GM18520 (cell line): ENCODE results near the gene TSKS.

Experiments
- ATAC-seq: cut with Tn5 transposase; IDR thresholded peaks from one replicate; pipeline ENCODE4 v1.9.1; 2021; ENCODE audit not compliant: unreplicated experiment

The TSKS gene

GRCh38 chr19:49763230-49763629 lies at the start of gene TSKS:
TSS of gene TSKS (minus strand) at chr19:49763306. CDS start at chr19:49763247, 59 bp downstream.
- no peak for ATAC-seq

- no peak for ATAC-seq
Measured at GRCh38 chr19:49812452-49812996, 49.4 kb upstream of the TSKS start.

GRCh38 chr19:49811328-49811727 lies 48.2 kb upstream of the TSKS start:
- no peak for ATAC-seq

GRCh38 chr19:49809941-49810389 lies 46.9 kb upstream of the TSKS start:
- ATAC-seq, result no peak

- no peak for ATAC-seq
Measured at GRCh38 chr19:49809160-49809940, 46.2 kb upstream of the TSKS start.

GRCh38 chr19:49808711-49809159 lies 45.6 kb upstream of the TSKS start:
- ATAC-seq, result no peak

GRCh38 chr19:49807904-49808675 lies 45.0 kb upstream of the TSKS start:
- no peak for ATAC-seq

- no peak for ATAC-seq
Measured at GRCh38 chr19:49807058-49807903, 44.2 kb upstream of the TSKS start.

GRCh38 chr19:49806620-49806959 lies 43.5 kb upstream of the TSKS start:
- ATAC-seq, result no peak

- no peak for ATAC-seq
Measured at GRCh38 chr19:49805822-49806619, 42.9 kb upstream of the TSKS start.

- ATAC-seq, result no peak
Measured at GRCh38 chr19:49803529-49803856, 40.4 kb upstream of the TSKS start.

GRCh38 chr19:49802836-49803528 lies 39.9 kb upstream of the TSKS start:
- no peak for ATAC-seq

GRCh38 chr19:49801966-49802661 lies 39.0 kb upstream of the TSKS start:
- ATAC-seq, result no peak

- no peak for ATAC-seq
Measured at GRCh38 chr19:49801401-49801888, 38.3 kb upstream of the TSKS start.

GRCh38 chr19:49800771-49801170 lies 37.7 kb upstream of the TSKS start:
- no peak for ATAC-seq

GRCh38 chr19:49799798-49800376 lies 36.8 kb upstream of the TSKS start:
- ATAC-seq, result no peak

GRCh38 chr19:49799271-49799797 lies 36.2 kb upstream of the TSKS start:
- ATAC-seq, result no peak

GRCh38 chr19:49798574-49798973 lies 35.5 kb upstream of the TSKS start:
- ATAC-seq, result no peak
